Astrocyte (in vitro differentiated cells and primary cell): Measurements from ENCODE around the gene ASB2. TPM values are rescaled to one million over a fixed set of nuclear protein-coding genes. Genes with fewer than 3 reads are reported as not detected.

ENCODE experiments used
- DNase-seq: peaks from one replicate; pipeline ENCODE4 v3.0.0-alpha.2; 2010; ENCODE audit warnings: low read depth
- FAIRE-seq: peaks from 2 replicates; lab custom pipeline; 2011; peaks lifted over from hg19 to GRCh38; lab: Jason Lieb, UNC
- H2AFZ ChIP-seq: 2 replicates; pipeline ENCODE4 v1.6.0; 2012; ENCODE audit warnings: low read depth, low read length, inconsistent platforms
- H3K27ac ChIP-seq: 2 replicates; pipeline ENCODE4 v1.5.1; 2011; ENCODE audit warnings: low read depth, low read length, inconsistent platforms
- H3K27me3 ChIP-seq: 2 replicates; pipeline ENCODE4 v1.6.0; 2011; ENCODE audit warnings: low read length, inconsistent platforms; ENCODE audit not compliant: insufficient read depth
- H3K36me3 ChIP-seq: 2 replicates; pipeline ENCODE4 v1.5.1; 2011; ENCODE audit warnings: low read length, inconsistent platforms; ENCODE audit not compliant: insufficient read depth
- H3K4me1 ChIP-seq: 2 replicates; pipeline ENCODE4 v1.5.1; 2011; ENCODE audit warnings: low read length, inconsistent platforms; ENCODE audit not compliant: insufficient read depth
- H3K4me2 ChIP-seq: 2 replicates; pipeline ENCODE4 v1.6.0; 2012; ENCODE audit warnings: low read length, inconsistent platforms
- H3K4me3 ChIP-seq: 2 replicates; pipeline ENCODE4 v1.5.1; 2011; ENCODE audit warnings: low read depth, mild to moderate bottlenecking, low read length, inconsistent platforms; ENCODE audit not compliant: insufficient read depth
- H3K79me2 ChIP-seq: 2 replicates; pipeline ENCODE4 v1.6.0; 2012; ENCODE audit warnings: mild to moderate bottlenecking, low read length, inconsistent platforms; ENCODE audit not compliant: insufficient read depth
- H3K9ac ChIP-seq: 2 replicates; pipeline ENCODE4 v1.6.0; 2012; ENCODE audit warnings: mild to moderate bottlenecking, low read length, inconsistent platforms
- H3K9me3 ChIP-seq: 2 replicates; pipeline ENCODE4 v1.5.1; 2012; ENCODE audit warnings: low read depth, mild to moderate bottlenecking, low read length, inconsistent platforms; ENCODE audit not compliant: insufficient read depth
- H4K20me1 ChIP-seq: 2 replicates; pipeline ENCODE4 v1.6.0; 2012; ENCODE audit warnings: low read length, inconsistent platforms; ENCODE audit not compliant: insufficient read depth
- H3K27ac Mint-ChIP-seq: one replicate; pipeline ENCODE4 v1.8.0; 2021; ENCODE audit warnings: mild to moderate bottlenecking, mixed read lengths; ENCODE audit not compliant: unreplicated experiment
- H3K27me3 Mint-ChIP-seq: one replicate; pipeline ENCODE4 v1.8.0; 2021; ENCODE audit warnings: low read depth, mixed read lengths; ENCODE audit not compliant: unreplicated experiment
- H3K36me3 Mint-ChIP-seq: one replicate; pipeline ENCODE4 v1.8.0; 2021; ENCODE audit warnings: low read depth, mixed read lengths; ENCODE audit not compliant: unreplicated experiment
- H3K4me1 Mint-ChIP-seq: one replicate; pipeline ENCODE4 v1.8.0; 2021; ENCODE audit warnings: low read depth, mixed read lengths; ENCODE audit not compliant: unreplicated experiment
- H3K4me3 Mint-ChIP-seq: one replicate; pipeline ENCODE4 v1.8.0; 2021; ENCODE audit warnings: mild to moderate bottlenecking, moderate library complexity, mixed read lengths; ENCODE audit not compliant: unreplicated experiment
- H3K9me3 Mint-ChIP-seq: one replicate; pipeline ENCODE4 v1.8.0; 2021; ENCODE audit warnings: mild to moderate bottlenecking, mixed read lengths; ENCODE audit not compliant: unreplicated experiment
- CTCF ChIP-seq: IDR thresholded peaks from 2 replicates; pipeline ENCODE4 v1.5.1; 2011; ENCODE audit warnings: low read depth, mild to moderate bottlenecking, inconsistent platforms, low read length, moderate library complexity; ENCODE audit not compliant: insufficient read depth
- EZH2 ChIP-seq: IDR thresholded peaks from 2 replicates; pipeline ENCODE4 v1.6.1; 2012; ENCODE audit warnings: mild to moderate bottlenecking, low read length, inconsistent platforms; ENCODE audit not compliant: insufficient read depth
- total RNA-seq: library from RNA; stranded (reverse); gene quantifications from 2 replicates; pipeline ENCODE4 v1.2.1, GENCODE V29; 2021

ASB2 gene
- total RNA-seq, 1 donor from 2014 or later: 0.25 TPM

- Histone ChIP-seq H3K4me2 (no peak within 1 kb of the TSS), H3K4me1 (no peaks in the 10 kb centered on the region), H3K4me3 (no peak within 1 kb of the TSS), H3K27me3 (peaks cover 17% of the 10 kb centered on the region), H3K79me2 (no peaks in the 10 kb centered on the region), H3K9ac (no peak within 1 kb of the TSS), H4K20me1 (no peaks in the 10 kb centered on the region), H3K36me3 (no peaks in the 10 kb centered on the region), H2AFZ (no peak within 1 kb of the TSS), H3K9me3 (no peaks in the 10 kb centered on the region), H3K27ac (no peak within 1 kb of the TSS)
- TF ChIP-seq CTCF (no peak), EZH2 (no peak)
- DNase-seq (no peak), FAIRE-seq (no peak)
- Mint-ChIP-seq H3K27ac (no peak within 1 kb of the TSS), H3K36me3 (no peaks in the 10 kb centered on the region), H3K9me3 (peaks cover 3% of the 10 kb centered on the region), H3K27me3 (peaks cover 44% of the 10 kb centered on the region), H3K4me1 (no peaks in the 10 kb centered on the region), H3K4me3 (no peak within 1 kb of the TSS)
Observed at GRCh38 chr14:93926873-93927799, 49.2 kb downstream of the ASB2 start, which contains the start of gene FAM181A. FAM181A (plus strand) TSS chr14:93927344; CDS start chr14:93928286, 942 bp downstream.

DNA sequence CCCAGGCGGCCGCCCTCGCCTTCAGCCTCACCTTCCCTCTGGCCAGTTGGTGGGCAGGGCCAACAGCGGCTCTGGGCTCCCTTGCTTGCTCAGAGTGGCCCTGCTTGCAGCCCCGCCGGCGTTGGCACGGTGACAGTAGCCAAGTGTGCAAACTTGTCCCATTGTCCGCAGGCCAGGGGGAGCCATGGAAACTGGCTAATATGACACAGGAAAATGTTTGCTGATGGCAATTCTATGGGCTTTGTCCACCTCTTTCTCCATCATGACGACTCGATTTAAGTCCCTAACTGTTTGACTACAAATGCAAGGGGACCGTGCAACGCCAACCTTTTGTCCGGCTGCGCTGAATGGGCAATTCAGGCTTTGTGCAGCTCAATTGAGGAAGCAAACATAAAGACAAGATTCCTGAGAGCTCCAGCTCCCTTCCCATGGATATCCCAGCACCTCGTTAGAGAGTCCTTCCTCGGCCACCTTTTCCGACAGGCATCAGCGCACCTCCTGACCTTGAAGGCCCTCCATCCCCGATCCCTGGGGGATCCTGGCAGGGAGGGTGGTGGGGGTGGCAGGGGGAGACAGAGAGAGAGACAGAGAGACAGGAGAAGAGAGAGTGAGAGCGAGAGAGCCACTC, 50.0 kb downstream of the ASB2 start:
- Histone ChIP-seq H3K4me2 (no peak overlapping the region), H4K20me1 (no peaks in the 10 kb centered on the region), H3K4me1 (no peaks in the 10 kb centered on the region), H3K4me3 (no peak overlapping the region), H3K27me3 (peaks cover 17% of the 10 kb centered on the region), H2AFZ (no peak overlapping the region), H3K79me2 (no peaks in the 10 kb centered on the region), H3K36me3 (no peaks in the 10 kb centered on the region), H3K9ac (no peak overlapping the region), H3K9me3 (no peaks in the 10 kb centered on the region), H3K27ac (no peak overlapping the region)
- FAIRE-seq: no peak
- no peaks in the 10 kb centered on the region for H3K36me3 Mint-ChIP-seq
- no peak for TF ChIP-seq EZH2
- no peak for TF ChIP-seq CTCF
- peaks cover 38% of the 10 kb centered on the region for H3K27me3 Mint-ChIP-seq
- H3K4me1 Mint-ChIP-seq: no peaks in the 10 kb centered on the region
- DNase-seq: no peak
- peaks cover 3% of the 10 kb centered on the region for H3K9me3 Mint-ChIP-seq
- H3K4me3 Mint-ChIP-seq: no peak overlapping the region
- H3K27ac Mint-ChIP-seq: no peak overlapping the region
